NT2/D1 (cell line): ENCODE measurements around the gene ARAP2.

Source experiments
- SUZ12 ChIP-seq: IDR thresholded peaks from 2 replicates; pipeline ENCODE4 v1.6.1; 2011; ENCODE audit not compliant: insufficient read length, insufficient read depth; ENCODE audit errors: extremely low read depth
- YY1 ChIP-seq: IDR thresholded peaks from 2 replicates; pipeline ENCODE4 v1.6.1; 2011; ENCODE audit not compliant: insufficient read length, insufficient read depth
- ZNF274 ChIP-seq: IDR thresholded peaks from 2 replicates; pipeline ENCODE4 v1.6.1; 2011; ENCODE audit warnings: mild to moderate bottlenecking, low read depth, low read length

DNA sequence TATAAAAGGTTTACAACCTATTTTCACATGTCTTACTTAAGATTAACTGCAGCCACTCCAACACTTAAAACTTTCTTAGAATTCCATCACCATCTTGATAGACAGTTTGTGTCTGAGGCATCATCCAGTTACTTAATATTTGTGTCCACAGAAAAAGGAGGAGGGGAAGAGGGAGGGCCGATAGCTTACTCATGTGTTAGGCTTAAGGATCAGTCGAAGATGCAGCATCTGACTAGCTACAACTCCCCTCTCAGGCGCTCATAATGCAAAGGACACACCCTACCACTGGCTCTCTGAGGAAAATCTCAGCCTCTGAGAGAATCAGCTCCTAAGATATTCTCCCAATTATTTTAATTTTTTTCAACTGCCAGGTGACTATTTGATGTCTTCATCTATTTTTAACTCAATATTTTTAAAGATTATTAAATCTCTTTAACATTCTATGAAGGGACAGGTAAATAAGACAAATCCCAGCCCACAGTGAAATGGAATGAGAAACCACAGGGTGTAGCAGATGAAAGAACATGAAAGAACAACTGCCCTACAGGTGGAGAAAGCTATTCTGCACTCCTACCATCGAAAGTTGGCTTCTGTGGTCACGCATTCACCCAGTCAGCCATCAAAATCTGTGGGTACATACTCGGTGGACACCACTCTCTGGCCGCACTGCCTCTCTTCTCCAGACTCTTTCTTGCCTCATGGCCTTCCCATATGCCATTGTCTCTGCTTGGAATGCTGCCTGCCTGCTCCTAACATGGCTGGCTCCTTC lies 48.0 kb downstream of the ARAP2 start:
- no peak for TF ChIP-seq YY1
- TF ChIP-seq SUZ12: no peak
- no peak for TF ChIP-seq ZNF274
